Stomach (tissue), 4 donors: ENCODE measurements around the gene NECTIN4.

Source experiments
- CTCF ChIP-seq, 7 experiments: fragments of 450-650 bp in 4 of 7; fragments of 200-600 bp in 3 of 7; sonication (generic) in 3 of 7; IDR thresholded peaks; one replicate each; pipeline ENCODE4 v1.5.1; 2016 to 2019; ENCODE audit warnings: antibody characterized with exemption in 7 of 7, control low read depth in 2 of 7, mild to moderate bottlenecking in 1 of 7
- EP300 ChIP-seq: sonication (generic); formaldehyde crosslinking; IDR thresholded peaks from one replicate; pipeline ENCODE4 v1.6.1; 2017; ENCODE audit warnings: antibody characterized with exemption
- POLR2A ChIP-seq, 4 donors: fragments of 450-650 bp; IDR thresholded peaks; one replicate each; pipeline ENCODE4 v1.6.1; 2016; ENCODE audit warnings: antibody characterized with exemption in 4 of 4, control low read depth in 2 of 4, mild to moderate bottlenecking in 1 of 4, moderate library complexity in 1 of 4

DNA sequence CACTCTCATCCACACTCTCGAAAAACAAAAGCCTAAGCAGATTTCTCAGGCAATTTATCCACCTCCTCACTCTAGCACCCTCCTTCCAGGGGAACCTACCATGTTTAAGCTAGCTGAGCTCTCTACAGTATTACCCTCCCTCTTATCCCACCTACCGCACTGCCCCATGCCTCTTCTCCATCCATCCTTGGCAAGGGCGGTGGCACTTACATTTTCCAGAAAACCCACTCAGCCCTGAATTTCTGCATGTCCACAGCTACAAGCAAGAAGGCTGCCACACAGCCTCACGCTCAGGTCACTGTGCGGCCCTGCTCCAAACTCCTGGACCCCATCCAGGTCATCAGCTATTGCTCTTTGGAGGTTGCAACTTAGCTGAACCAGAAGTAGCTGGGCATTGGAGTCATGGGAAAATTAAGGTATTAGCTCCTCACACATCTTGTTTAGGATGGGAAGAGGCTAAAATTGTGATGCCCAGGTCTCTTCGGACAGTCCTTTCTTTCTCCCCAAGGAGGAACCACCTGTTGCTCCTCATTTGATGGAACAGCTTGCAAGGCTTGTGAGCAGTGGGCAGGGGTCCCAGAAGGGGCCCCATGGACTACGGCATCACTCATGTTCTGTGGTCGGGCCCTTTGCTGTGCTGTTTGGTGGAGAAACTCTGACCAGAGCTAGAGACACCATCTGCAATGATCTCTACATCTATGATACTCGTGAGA is 9.9 kb upstream of the NECTIN4 start:
- no peak for TF ChIP-seq POLR2A (IDR thresholded peaks at IDR 0.05)
- no peak for TF ChIP-seq CTCF (IDR thresholded peaks at IDR 0.05)
- no peak for TF ChIP-seq EP300
